HepG2 (cell line): ENCODE measurements around the gene TNFAIP8L1. TPM values are rescaled to one million over a fixed set of nuclear protein-coding genes. Genes with fewer than 3 reads are reported as not detected.

Experiments used
- ATF1 ChIP-seq: IDR thresholded peaks from 2 replicates; pipeline ENCODE4 v1.6.1; 2016; ENCODE audit warnings: mild to moderate bottlenecking, control low read depth
- BORCS8-MEF2B ChIP-seq: sonication (generic); formaldehyde crosslinking; IDR thresholded peaks from 2 replicates; pipeline ENCODE4 v1.8.0; 2022; ENCODE audit warnings: mild to moderate bottlenecking, missing genetic modification reagents
- FOXA1 ChIP-seq, 2 experiments: fragments of 450-650 bp in 1 of 2; sonication (generic) in 1 of 2; formaldehyde crosslinking in 1 of 2; IDR thresholded peaks; 2 replicates each; pipeline versions ENCODE4 v1.4.0 to v1.6.1; 2016 to 2020; ENCODE audit warnings: missing genetic modification reagents in 1 of 2
- IRF2 ChIP-seq: IDR thresholded peaks from 2 replicates; pipeline ENCODE4 v1.6.1; 2018; ENCODE audit warnings: missing genetic modification reagents, missing compliant biosample characterization
- KDM4B ChIP-seq: sonication (generic); formaldehyde crosslinking; IDR thresholded peaks from 2 replicates; pipeline ENCODE4 v1.4.0; 2020; ENCODE audit warnings: missing genetic modification reagents
- MTF2 ChIP-seq: sonication (generic); formaldehyde crosslinking; IDR thresholded peaks from 2 replicates; pipeline ENCODE4 v1.5.0; 2020; ENCODE audit warnings: missing genetic modification reagents, borderline replicate concordance
- NFIC ChIP-seq: IDR thresholded peaks from 2 replicates; pipeline ENCODE4 v1.6.1; 2012; ENCODE audit warnings: mild to moderate bottlenecking, low read length, inconsistent platforms
- NONO ChIP-seq, 2 experiments: fragments of 450-650 bp in 1 of 2; sonication (generic) in 1 of 2; formaldehyde crosslinking in 1 of 2; IDR thresholded peaks in 1 of 2; conservative IDR thresholded peaks in 1 of 2; 2 replicates each; pipeline versions ENCODE4 v1.6.1 to v1.8.0; 2017 to 2022; ENCODE audit warnings: mild to moderate bottlenecking in 1 of 2, missing genetic modification reagents in 1 of 2, moderate library complexity in 1 of 2
- RBM39 ChIP-seq: fragments of 200-400 bp; formaldehyde crosslinking; IDR thresholded peaks from one replicate; pipeline ENCODE4 v1.6.1; 2018; ENCODE audit warnings: antibody characterized with exemption, mild to moderate bottlenecking, low read depth, low read length; ENCODE audit not compliant: poor library complexity, severe bottlenecking
- SRSF9 ChIP-seq: fragments of 200-400 bp; formaldehyde crosslinking; IDR thresholded peaks from 2 replicates; pipeline ENCODE4 v1.6.1; 2018; ENCODE audit warnings: borderline replicate concordance, mild to moderate bottlenecking, low read depth, low read length; ENCODE audit not compliant: insufficient read depth, poor library complexity, severe bottlenecking
- SUZ12 ChIP-seq: fragments of 150-350 bp; IDR thresholded peaks from 2 replicates; pipeline ENCODE4 v1.6.1; 2014; ENCODE audit warnings: low read depth, low read length
- THAP11 ChIP-seq: IDR thresholded peaks from 2 replicates; pipeline ENCODE4 v1.6.1; 2016; ENCODE audit warnings: missing biosample characterization, missing genetic modification reagents
- ZBTB7B ChIP-seq: sonication (generic); formaldehyde crosslinking; IDR thresholded peaks from 2 replicates; pipeline ENCODE4 v1.4.0; 2020; ENCODE audit warnings: missing genetic modification reagents
- ZFP36L2 ChIP-seq: sonication (generic); formaldehyde crosslinking; IDR thresholded peaks from 2 replicates; pipeline ENCODE4 v1.4.0; 2020; ENCODE audit warnings: missing genetic modification reagents
- ZNF44 ChIP-seq: sonication (generic); formaldehyde crosslinking; IDR thresholded peaks from 2 replicates; pipeline ENCODE4 v1.5.1; 2020; ENCODE audit warnings: mild to moderate bottlenecking, missing genetic modification reagents
- ZNF460 ChIP-seq: sonication (generic); formaldehyde crosslinking; IDR thresholded peaks from 2 replicates; pipeline ENCODE4 v1.5.1; 2020; ENCODE audit warnings: missing genetic modification reagents, mild to moderate bottlenecking, borderline replicate concordance
- ZNF766 ChIP-seq: sonication (generic); formaldehyde crosslinking; IDR thresholded peaks from 2 replicates; pipeline ENCODE4 v1.5.0; 2020; ENCODE audit warnings: missing genetic modification reagents, borderline replicate concordance
- polyA plus RNA-seq, 8 experiments: library from polyadenylated mRNA; depleted of rRNA in 3 of 8; stranded (reverse) in 7 of 8; unstranded in 1 of 8; fragments of >200 nt; fragmentation: Illumina TruSeq in 4 of 8; extraction: Trizol in 4 of 8; gene quantifications; 2 replicates each; pipeline versions ENCODE4 v1.2.1 to v1.2.3, GENCODE V29; 2011 to 2016; ENCODE audit warnings: low read depth in 4 of 8, missing spikeins in 1 of 8, mixed read lengths in 1 of 8; ENCODE audit not compliant: insufficient read depth in 1 of 8
- total RNA-seq, 5 experiments: library from RNA; depleted of rRNA; stranded (reverse); fragments of >200 nt; fragmentation: Illumina TruSeq; extraction: Trizol; gene quantifications; 2 replicates each; pipeline ENCODE4 v1.2.3, GENCODE V29; 2016; ENCODE audit warnings: low read depth in 1 of 5
- TF ChIP-seq, protein P1 (sequence below): sonication (generic); formaldehyde crosslinking; IDR thresholded peaks from 2 replicates; pipeline ENCODE4 v1.4.0; 2020; ENCODE audit warnings: missing genetic modification reagents
- TF ChIP-seq, protein P2 (sequence below), 2 experiments: sonication (generic) in 1 of 2; formaldehyde crosslinking in 1 of 2; IDR thresholded peaks; 2 replicates each; pipeline versions ENCODE4 v1.4.0 to v1.6.1; 2018 to 2020; ENCODE audit warnings: missing genetic modification reagents in 2 of 2, borderline replicate concordance in 1 of 2, low read depth in 1 of 2, mild to moderate bottlenecking in 1 of 2, missing biosample characterization in 1 of 2
- TF ChIP-seq, protein P3 (sequence below): sonication (generic); formaldehyde crosslinking; IDR thresholded peaks from 2 replicates; pipeline ENCODE4 v1.4.0; 2020; ENCODE audit warnings: missing genetic modification reagents
- TF ChIP-seq, protein P4 (sequence below): sonication (generic); formaldehyde crosslinking; IDR thresholded peaks from 2 replicates; pipeline ENCODE4 v1.8.0; 2022; ENCODE audit warnings: missing genetic modification reagents, mild to moderate bottlenecking, moderate library complexity, borderline replicate concordance

Gene TNFAIP8L1
- total and polyA plus RNA-seq, 2 of the 13 experiments (the other 11 are each of a cell fraction or from before 2014, with no cell fraction given) = 13.4 to 21.4 TPM

DNA sequence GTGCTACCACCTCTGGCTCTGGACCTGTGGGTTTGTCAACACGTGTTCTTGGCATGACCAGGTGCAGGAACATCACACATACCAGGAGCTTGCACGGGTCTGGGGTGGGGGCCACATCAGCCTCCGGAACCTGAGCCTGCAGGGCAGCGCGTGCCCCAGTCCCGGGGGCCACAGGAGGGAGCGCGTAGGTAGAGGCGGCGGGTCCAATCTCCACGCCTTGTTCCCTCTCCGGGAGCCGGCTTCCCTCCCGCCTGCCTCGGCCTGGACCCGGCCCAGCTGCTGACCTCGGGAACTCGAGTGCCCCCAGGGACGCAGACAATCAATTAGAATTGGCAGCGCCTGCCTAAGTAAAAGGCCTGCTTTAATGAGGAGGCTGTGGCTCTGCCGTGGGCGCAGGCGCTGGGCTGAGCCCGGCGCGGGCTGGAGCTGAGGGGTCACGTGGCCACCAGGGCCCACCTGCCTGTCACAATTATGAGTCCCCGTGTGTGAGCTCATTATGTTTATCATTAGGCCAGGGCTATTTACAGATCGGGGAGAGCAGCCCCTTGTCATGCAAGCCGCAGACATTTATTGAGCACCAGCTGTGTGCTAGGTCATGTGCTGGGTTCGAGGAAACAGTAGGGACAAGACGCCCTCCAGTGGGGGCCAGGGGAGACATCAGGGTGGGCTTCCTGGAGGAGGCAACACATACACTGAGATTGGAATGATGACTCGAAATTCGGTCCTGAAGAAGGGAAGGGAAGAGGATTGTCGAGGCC, 32.2 kb upstream of the TNFAIP8L1 start (continued):
- no peak for TF ChIP-seq KDM4B (CRISPR knock-in tag)
- 0 out of 2 replicates have a peak, but pooled peaks have one; percentile 10 for TF ChIP-seq THAP11 (CRISPR knock-in tag)
- no peak for TF ChIP-seq ATF1
- no peak for TF ChIP-seq ZNF766
- no peak for TF ChIP-seq FOXA1 (IDR thresholded peaks at IDR 0.05)
- TF ChIP-seq FOXA1 (CRISPR knock-in tag; IDR thresholded peaks at IDR 0.05) = peak; percentile 19; the same call in 1 of the 2 replicates
- TF ChIP-seq ZFP36L2 (CRISPR knock-in tag) = no peak
- TF ChIP-seq, protein P1, sequence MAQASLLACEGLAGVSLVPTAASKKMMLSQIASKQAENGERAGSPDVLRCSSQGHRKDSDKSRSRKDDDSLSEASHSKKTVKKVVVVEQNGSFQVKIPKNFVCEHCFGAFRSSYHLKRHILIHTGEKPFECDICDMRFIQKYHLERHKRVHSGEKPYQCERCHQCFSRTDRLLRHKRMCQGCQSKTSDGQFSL (CRISPR knock-in tag) = no peak
- TF ChIP-seq, protein P2, sequence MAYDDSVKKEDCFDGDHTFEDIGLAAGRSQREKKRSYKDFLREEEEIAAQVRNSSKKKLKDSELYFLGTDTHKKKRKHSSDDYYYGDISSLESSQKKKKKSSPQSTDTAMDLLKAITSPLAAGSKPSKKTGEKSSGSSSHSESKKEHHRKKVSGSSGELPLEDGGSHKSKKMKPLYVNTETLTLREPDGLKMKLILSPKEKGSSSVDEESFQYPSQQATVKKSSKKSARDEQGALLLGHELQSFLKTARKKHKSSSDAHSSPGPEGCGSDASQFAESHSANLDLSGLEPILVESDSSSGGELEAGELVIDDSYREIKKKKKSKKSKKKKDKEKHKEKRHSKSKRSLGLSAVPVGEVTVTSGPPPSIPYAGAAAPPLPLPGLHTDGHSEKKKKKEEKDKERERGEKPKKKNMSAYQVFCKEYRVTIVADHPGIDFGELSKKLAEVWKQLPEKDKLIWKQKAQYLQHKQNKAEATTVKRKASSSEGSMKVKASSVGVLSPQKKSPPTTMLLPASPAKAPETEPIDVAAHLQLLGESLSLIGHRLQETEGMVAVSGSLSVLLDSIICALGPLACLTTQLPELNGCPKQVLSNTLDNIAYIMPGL (CRISPR knock-in tag; IDR thresholded peaks at IDR 0.05; ENCODE audit: borderline replicate concordance in 1 of 2, low read depth in 1 of 2) = peak in 1 of 2 experiments; percentile 11; a peak in 1 of 4 replicates
- TF ChIP-seq ZNF460 = no peak
- no peak for TF ChIP-seq SUZ12
- no peak for TF ChIP-seq SRSF9
- 0 out of 2 replicates have a peak, but pooled peaks have one; percentile 30 for TF ChIP-seq IRF2 (CRISPR knock-in tag)
- no peak for TF ChIP-seq NFIC
- TF ChIP-seq NONO (IDR thresholded peaks at IDR 0.05) = no peak
- no peak for TF ChIP-seq NONO (CRISPR knock-in tag; conservative IDR thresholded peaks at IDR 0.05)
- TF ChIP-seq BORCS8-MEF2B = 0 out of 2 replicates have a peak, but pooled peaks have one; percentile 7
- TF ChIP-seq RBM39 = no peak
- TF ChIP-seq ZNF44 (CRISPR knock-in tag) = no peak
- TF ChIP-seq, protein P3, sequence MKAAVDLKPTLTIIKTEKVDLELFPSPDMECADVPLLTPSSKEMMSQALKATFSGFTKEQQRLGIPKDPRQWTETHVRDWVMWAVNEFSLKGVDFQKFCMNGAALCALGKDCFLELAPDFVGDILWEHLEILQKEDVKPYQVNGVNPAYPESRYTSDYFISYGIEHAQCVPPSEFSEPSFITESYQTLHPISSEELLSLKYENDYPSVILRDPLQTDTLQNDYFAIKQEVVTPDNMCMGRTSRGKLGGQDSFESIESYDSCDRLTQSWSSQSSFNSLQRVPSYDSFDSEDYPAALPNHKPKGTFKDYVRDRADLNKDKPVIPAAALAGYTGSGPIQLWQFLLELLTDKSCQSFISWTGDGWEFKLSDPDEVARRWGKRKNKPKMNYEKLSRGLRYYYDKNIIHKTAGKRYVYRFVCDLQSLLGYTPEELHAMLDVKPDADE (CRISPR knock-in tag) = no peak
- TF ChIP-seq ZBTB7B = no peak
- TF ChIP-seq MTF2 (CRISPR knock-in tag) = no peak
- TF ChIP-seq, protein P4, sequence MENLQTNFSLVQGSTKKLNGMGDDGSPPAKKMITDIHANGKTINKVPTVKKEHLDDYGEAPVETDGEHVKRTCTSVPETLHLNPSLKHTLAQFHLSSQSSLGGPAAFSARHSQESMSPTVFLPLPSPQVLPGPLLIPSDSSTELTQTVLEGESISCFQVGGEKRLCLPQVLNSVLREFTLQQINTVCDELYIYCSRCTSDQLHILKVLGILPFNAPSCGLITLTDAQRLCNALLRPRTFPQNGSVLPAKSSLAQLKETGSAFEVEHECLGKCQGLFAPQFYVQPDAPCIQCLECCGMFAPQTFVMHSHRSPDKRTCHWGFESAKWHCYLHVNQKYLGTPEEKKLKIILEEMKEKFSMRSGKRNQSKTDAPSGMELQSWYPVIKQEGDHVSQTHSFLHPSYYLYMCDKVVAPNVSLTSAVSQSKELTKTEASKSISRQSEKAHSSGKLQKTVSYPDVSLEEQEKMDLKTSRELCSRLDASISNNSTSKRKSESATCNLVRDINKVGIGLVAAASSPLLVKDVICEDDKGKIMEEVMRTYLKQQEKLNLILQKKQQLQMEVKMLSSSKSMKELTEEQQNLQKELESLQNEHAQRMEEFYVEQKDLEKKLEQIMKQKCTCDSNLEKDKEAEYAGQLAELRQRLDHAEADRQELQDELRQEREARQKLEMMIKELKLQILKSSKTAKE (CRISPR knock-in tag) = no peak
